Placental epithelial cell (primary cell): Measurements from ENCODE around the gene FALEC. TPM values are rescaled to one million over a fixed set of nuclear protein-coding genes. Genes with fewer than 3 reads are reported as not detected.

ENCODE experiments used
- small RNA-seq: library from RNA; depleted of rRNA; stranded (forward); fragments of <200 nt; gene quantifications from one replicate; pipeline ENCODE3, GENCODE V24; 2012
- total RNA-seq: library from RNA; depleted of rRNA; stranded (reverse); fragments of >200 nt; gene quantifications from 2 replicates; pipeline ENCODE4 v1.2.3, GENCODE V29; 2012

Gene FALEC
- not detected in 2 replicates for total RNA-seq

GRCh38 chr1:150515328-150516049 is at the start of gene FALEC:
FALEC (plus strand) TSS chr1:150515752.

GRCh38 chr1:150486966-150487762 is 28.4 kb upstream of the FALEC start, which contains the start of gene TARS2:
TARS2 (plus strand) TSS chr1:150487419; CDS start chr1:150487451, 32 bp downstream.

GRCh38 chr1:150507912-150508864 is 7.4 kb upstream of the FALEC start, which contains the start of gene ECM1:
ECM1 (plus strand) TSS chr1:150508109; CDS start chr1:150508210, 101 bp downstream.

GRCh38 chr1:150548632-150549495 is 33.3 kb downstream of the FALEC start, which contains the start of gene ADAMTSL4:
ADAMTSL4 (plus strand) TSS chr1:150549408; CDS start chr1:150552289, 2,881 bp downstream.

GRCh38 chr1:150579110-150579944 is 63.8 kb downstream of the FALEC start, which contains the start of gene MCL1:
MCL1 (minus strand) TSS chr1:150579610; CDS start chr1:150579530, 80 bp downstream.

Small RNA genes within 50 kb of the gene (small RNA-seq; reads per million reads assigned to genes)
- gene MIR4257: not detected
- not detected for gene RN7SL473P
- 0.29 reads per million, percentile 5 among the genes with 10 or more reads in this experiment for gene RN7SL600P

Other genes starting within 250 kb of the FALEC start
- 107 and 130 TPM in 2 replicates for gene APH1A, start 246.7 kb upstream of the FALEC start, total RNA-seq
- gene C1orf54, start 243.0 kb upstream of the FALEC start, total RNA-seq: 0.33 and 0.79 TPM in 2 replicates
- gene CIART, start 233.2 kb upstream of the FALEC start, total RNA-seq: 5.1 and 5.9 TPM in 2 replicates
- 35.2 and 49.9 TPM in 2 replicates for gene MRPS21, start 221.9 kb upstream of the FALEC start, total RNA-seq
- gene PRPF3, start 194.2 kb upstream of the FALEC start, total RNA-seq: 37.6 and 40.4 TPM in 2 replicates
- 9.0 and 10.2 TPM in 2 replicates for gene RPRD2, start 151.6 kb upstream of the FALEC start, total RNA-seq
- 16.9 and 20.9 TPM in 2 replicates for gene TARS2, start 28.3 kb upstream of the FALEC start, total RNA-seq
- gene ECM1, start 7.6 kb upstream of the FALEC start, total RNA-seq: 18.4 and 27.9 TPM in 2 replicates
- gene ADAMTSL4, start 33.7 kb downstream of the FALEC start, total RNA-seq: 3.5 and 34.5 TPM in 2 replicates
- gene MCL1, start 63.9 kb downstream of the FALEC start, total RNA-seq: 226 and 247 TPM in 2 replicates
- gene ENSA, start 113.9 kb downstream of the FALEC start, total RNA-seq: 61.8 and 65.2 TPM in 2 replicates
- gene GOLPH3L, start 181.4 kb downstream of the FALEC start, total RNA-seq: 10.2 and 11.8 TPM in 2 replicates
- gene HORMAD1, start 205.1 kb downstream of the FALEC start, total RNA-seq: not detected in 2 replicates